K562 (cell line): ENCODE measurements around the gene ASPHD1. TPM values are rescaled to one million over a fixed set of nuclear protein-coding genes. Genes with fewer than 3 reads are reported as not detected.

Experiments
- ATAC-seq: fragments of 200-7000 bp; cut with Tn5 transposase; 3 replicates; pipeline ENCODE4 v1.9.1; 2020; ENCODE audit warnings: moderate library complexity
- BruUV-seq: library from RNA; stranded (reverse); fragments of 400-500 nt; replicated peaks from 2 replicates; lab custom pipeline; 2021; lab: Mats Ljungman, UMichigan
- CTCF ChIA-PET: fragments of 300-600 bp; formaldehyde crosslinking; extraction: SDS; loops from one replicate; lab custom pipeline; 2021; ENCODE audit warnings: low intra/inter-chr PET ratio; lab: Yijun Ruan, JAX
- POLR2A ChIA-PET: fragments of 300-600, 350-650 bp; sonication (Branson Sonifier 250); formaldehyde crosslinking; extraction: SDS; loops from one replicate; lab custom pipeline; 2021; ENCODE audit warnings: antibody characterized with exemption, inconsistent platforms; lab: Yijun Ruan, JAX
- DNase-seq, 4 experiments: peaks; one replicate each; pipeline versions ENCODE4 v3.0.0 to v3.0.0-alpha.2; 2011 to 2018; ENCODE audit warnings: low spot score in 3 of 4, mixed read lengths in 3 of 4; ENCODE audit errors: extremely low read depth in 1 of 4
- FAIRE-seq: peaks from 2 replicates; lab custom pipeline; 2011; peaks lifted over from hg19 to GRCh38; lab: Jason Lieb, UNC
- H2AFZ ChIP-seq: 2 replicates; pipeline ENCODE4 v1.6.0; 2011; ENCODE audit warnings: low read depth, low read length, control low read depth, inconsistent platforms
- H3K27ac ChIP-seq: fragments of 200-600 bp; 3 replicates; pipeline ENCODE4 v1.8.0; 2011; ENCODE audit warnings: low read depth, mild to moderate bottlenecking, control low read depth, inconsistent platforms, low read length, moderate library complexity, mixed read lengths; ENCODE audit errors: extremely low read depth
- H3K27me3 ChIP-seq, 2 experiments: fragments of 300-600 bp in 1 of 2; 2 replicates in 1 of 2; 3 replicates in 1 of 2; pipeline versions ENCODE4 v1.6.0 to v1.8.0; 2011; ENCODE audit warnings: inconsistent platforms in 2 of 2, low read length in 2 of 2, mild to moderate bottlenecking in 1 of 2, mixed read lengths in 1 of 2, moderate library complexity in 1 of 2; ENCODE audit not compliant: control insufficient read depth in 2 of 2, insufficient read depth in 2 of 2
- H3K36me3 ChIP-seq: fragments of 300-600 bp; 3 replicates; pipeline ENCODE4 v1.8.0; 2011; ENCODE audit warnings: mild to moderate bottlenecking, low read length, inconsistent platforms; ENCODE audit not compliant: control insufficient read depth, insufficient read depth
- H3K4me1 ChIP-seq, 2 experiments: fragments of 200-600 bp in 1 of 2; replicated peaks in 1 of 2; 2 replicates in 1 of 2; 3 replicates in 1 of 2; pipeline versions ENCODE4 v1.5.1 to v1.8.0; 2011; ENCODE audit warnings: inconsistent platforms in 2 of 2, low read length in 2 of 2, mild to moderate bottlenecking in 1 of 2, mixed read lengths in 1 of 2, moderate library complexity in 1 of 2; ENCODE audit not compliant: control insufficient read depth in 2 of 2, insufficient read depth in 2 of 2
- H3K4me2 ChIP-seq: 2 replicates; pipeline ENCODE4 v1.6.1; 2011; ENCODE audit warnings: low read length, control low read depth, inconsistent platforms, mixed read lengths; ENCODE audit not compliant: insufficient read depth
- H3K4me3 ChIP-seq: fragments of 200-600 bp; sonication (generic), shearing (Covaris generic); 2 replicates; pipeline ENCODE4 v1.5.1; 2016; ENCODE audit warnings: control low read depth, inconsistent platforms
- H3K79me2 ChIP-seq: fragments of 200-600 bp; 3 replicates; pipeline ENCODE4 v1.8.0; 2011; ENCODE audit warnings: low read length, inconsistent platforms; ENCODE audit not compliant: control insufficient read depth, insufficient read depth
- H3K9ac ChIP-seq, 2 experiments: 2 replicates each; pipeline versions ENCODE4 v1.6.0 to v1.6.1; 2011; ENCODE audit warnings: low read depth in 2 of 2, low read length in 2 of 2, control low read depth in 1 of 2, inconsistent platforms in 1 of 2, mild to moderate bottlenecking in 1 of 2, mixed read lengths in 1 of 2; ENCODE audit not compliant: insufficient read depth in 1 of 2
- H3K9me1 ChIP-seq: one replicate; pipeline ENCODE4 v1.6.0; 2011; ENCODE audit warnings: inconsistent platforms, mild to moderate bottlenecking, low read length, moderate library complexity; ENCODE audit not compliant: control insufficient read depth, insufficient read depth
- H3K9me3 ChIP-seq: replicated peaks from 2 replicates; pipeline ENCODE4 v1.5.1; 2011; ENCODE audit warnings: low read depth, low read length, inconsistent platforms; ENCODE audit not compliant: control insufficient read depth, insufficient read depth
- H4K20me1 ChIP-seq: replicated peaks from 2 replicates; pipeline ENCODE4 v1.6.1; 2011; ENCODE audit warnings: low read length, inconsistent platforms, mixed read lengths; ENCODE audit not compliant: control insufficient read depth, insufficient read depth
- ETV6 ChIP-seq, 3 experiments: fragments of 150-350 bp in 1 of 3; sonication (generic) in 1 of 3; formaldehyde crosslinking in 1 of 3; IDR thresholded peaks; 2 replicates each; pipeline versions ENCODE4 v1.6.1 to v1.8.0; 2014 to 2022; ENCODE audit warnings: borderline replicate concordance in 2 of 3, low read depth in 2 of 3, antibody characterized with exemption in 1 of 3, low read length in 1 of 3, mild to moderate bottlenecking in 1 of 3, missing genetic modification reagents in 1 of 3
- HIVEP1 ChIP-seq: fragments of 250-450 bp; sonication (Bioruptor Pico); IDR thresholded peaks from 2 replicates; pipeline ENCODE4 v1.4.0; 2020; ENCODE audit warnings: mild to moderate bottlenecking
- NR3C1 ChIP-seq: sonication (generic); formaldehyde crosslinking; IDR thresholded peaks from 2 replicates; pipeline ENCODE4 v1.8.1; 2022; ENCODE audit warnings: missing genetic modification reagents
- PREB ChIP-seq: sonication (generic); formaldehyde crosslinking; IDR thresholded peaks from 2 replicates; pipeline ENCODE4 v1.8.1; 2023; ENCODE audit warnings: mild to moderate bottlenecking, missing genetic modification reagents
- SREBF1 ChIP-seq: fragments of 150-350 bp; IDR thresholded peaks from 2 replicates; pipeline ENCODE4 v1.6.1; 2014; ENCODE audit warnings: antibody characterized with exemption, low read depth, low read length, borderline replicate concordance
- WGBS: fragments of 100-300 bp; shearing (Covaris generic); methylation state at CpG from one replicate; pipeline ENCODE4 v1.1.6; 2016; ENCODE audit warnings: low coverage, mixed read lengths; ENCODE audit not compliant: insufficient coverage; ENCODE audit errors: missing lambda C conversion rate; 5-methylcytosine and 5-hydroxymethylcytosine counted together
- in situ Hi-C: fragments of 300-500 bp; cut with MboI; formaldehyde crosslinking; loops from 4 replicates; pipeline ENCODE4 v1.15.0; 2018; ENCODE audit warnings: inconsistent platforms, mixed read lengths
- intact Hi-C: fragments of 100-400 bp; cut with micrococcal nuclease; formaldehyde crosslinking; loops from 2 replicates; pipeline ENCODE4 v1.14.2; 2022
- polyA plus RNA-seq, 8 experiments: library from polyadenylated mRNA; depleted of rRNA in 4 of 8; stranded (reverse) in 5 of 8; unstranded in 3 of 8; fragments of >200 nt; fragmentation: Nextera tagmentation in 2 of 8; fragmentation: Illumina TruSeq in 1 of 8; extraction: Ambion mirVana in 2 of 8; extraction: Trizol in 1 of 8; gene quantifications; 2 replicates each; pipeline versions ENCODE4 v1.2.1 to v1.2.3, GENCODE V29; 2011 to 2014; ENCODE audit warnings: inconsistent platforms in 1 of 8, missing spikeins in 1 of 8
- total RNA-seq, 7 experiments: library from RNA; depleted of rRNA in 6 of 7; stranded (reverse); fragments of >200 nt in 6 of 7; fragmentation: Illumina TruSeq in 2 of 7; extraction: Trizol in 2 of 7; gene quantifications; 2 replicates each; pipeline versions ENCODE4 v1.2.1 to v1.2.3, GENCODE V29; 2011 to 2021; ENCODE audit warnings: low replicate concordance in 1 of 7
- TF ChIP-seq, protein P1 (sequence below), 2 experiments: fragments of 450-650 bp in 1 of 2; sonication (generic) in 1 of 2; formaldehyde crosslinking in 1 of 2; IDR thresholded peaks; 2 replicates each; pipeline versions ENCODE4 v1.7.1 to v1.9.0; 2016 to 2022; ENCODE audit warnings: inconsistent platforms in 1 of 2, mild to moderate bottlenecking in 1 of 2, missing genetic modification reagents in 1 of 2

The ASPHD1 gene
- total and polyA plus RNA-seq, 9 of the 15 experiments (the other 6 are each of a cell fraction or from before 2014, with no cell fraction given), result 0.03 to 0.70 (median 0.24) TPM; not detected in 5

GRCh38 chr16:29925781-29926710, 25.8 kb downstream of the ASPHD1 start, which contains the start of gene KCTD13 (continued):
- TF ChIP-seq PREB (no peak), NR3C1 (0 out of 2 replicates have a peak, but pooled peaks have one; percentile 8), SREBF1 (no peak)

GRCh38 chr16:29926711-29927052, 26.4 kb downstream of the ASPHD1 start:
- Histone ChIP-seq H3K4me3 (peak overlapping the region; percentile 91), H4K20me1 (no peaks in the 10 kb centered on the region), H3K27ac (peak overlapping the region; percentile 93), H3K4me2 (peak overlapping the region; percentile 86), H3K27me3 (no peaks in the 10 kb centered on the region), H3K79me2 (peaks cover 27% of the 10 kb centered on the region), H3K4me1 (peaks cover 13 to 29% of the 10 kb centered on the region in 2 experiments; a peak in 4 of 5 replicates), H3K9me1 (no peaks in the 10 kb centered on the region), H2AFZ (peak overlapping the region; percentile 100), H3K9me3 (no peaks in the 10 kb centered on the region), H3K36me3 (peaks cover 15% of the 10 kb centered on the region; the same call in 2 of the 3 replicates), H3K9ac (peak overlapping the region; percentile 91 to 94)
- in situ Hi-C loops, result no loop called here
- POLR2A ChIA-PET, result interaction anchor here (0.6 to 3.0 kb wide), 10 partner anchors 10 to 1160 kb away, joined by 3 to 17 read pairs (median 4); partner anchors contain the start of gene TMEM219
- no TSS peak for BruUV-seq
- CTCF ChIA-PET, result no interaction called here
- WGBS, result 15% methylated on average over 11 of the region's 12 CpGs
- peak in 3 of 4 experiments; percentile 24 to 37 (median 31) for DNase-seq
- peak; percentile 78 for FAIRE-seq
- intact Hi-C loops, result loop anchor here (1.0 to 5.0 kb wide), 3 partner anchors 17 to 71 kb away; partner anchors contain the start of genes HIRIP3, INO80E and TMEM219
- peak; percentile 40 for ATAC-seq
- TF ChIP-seq, protein P1, sequence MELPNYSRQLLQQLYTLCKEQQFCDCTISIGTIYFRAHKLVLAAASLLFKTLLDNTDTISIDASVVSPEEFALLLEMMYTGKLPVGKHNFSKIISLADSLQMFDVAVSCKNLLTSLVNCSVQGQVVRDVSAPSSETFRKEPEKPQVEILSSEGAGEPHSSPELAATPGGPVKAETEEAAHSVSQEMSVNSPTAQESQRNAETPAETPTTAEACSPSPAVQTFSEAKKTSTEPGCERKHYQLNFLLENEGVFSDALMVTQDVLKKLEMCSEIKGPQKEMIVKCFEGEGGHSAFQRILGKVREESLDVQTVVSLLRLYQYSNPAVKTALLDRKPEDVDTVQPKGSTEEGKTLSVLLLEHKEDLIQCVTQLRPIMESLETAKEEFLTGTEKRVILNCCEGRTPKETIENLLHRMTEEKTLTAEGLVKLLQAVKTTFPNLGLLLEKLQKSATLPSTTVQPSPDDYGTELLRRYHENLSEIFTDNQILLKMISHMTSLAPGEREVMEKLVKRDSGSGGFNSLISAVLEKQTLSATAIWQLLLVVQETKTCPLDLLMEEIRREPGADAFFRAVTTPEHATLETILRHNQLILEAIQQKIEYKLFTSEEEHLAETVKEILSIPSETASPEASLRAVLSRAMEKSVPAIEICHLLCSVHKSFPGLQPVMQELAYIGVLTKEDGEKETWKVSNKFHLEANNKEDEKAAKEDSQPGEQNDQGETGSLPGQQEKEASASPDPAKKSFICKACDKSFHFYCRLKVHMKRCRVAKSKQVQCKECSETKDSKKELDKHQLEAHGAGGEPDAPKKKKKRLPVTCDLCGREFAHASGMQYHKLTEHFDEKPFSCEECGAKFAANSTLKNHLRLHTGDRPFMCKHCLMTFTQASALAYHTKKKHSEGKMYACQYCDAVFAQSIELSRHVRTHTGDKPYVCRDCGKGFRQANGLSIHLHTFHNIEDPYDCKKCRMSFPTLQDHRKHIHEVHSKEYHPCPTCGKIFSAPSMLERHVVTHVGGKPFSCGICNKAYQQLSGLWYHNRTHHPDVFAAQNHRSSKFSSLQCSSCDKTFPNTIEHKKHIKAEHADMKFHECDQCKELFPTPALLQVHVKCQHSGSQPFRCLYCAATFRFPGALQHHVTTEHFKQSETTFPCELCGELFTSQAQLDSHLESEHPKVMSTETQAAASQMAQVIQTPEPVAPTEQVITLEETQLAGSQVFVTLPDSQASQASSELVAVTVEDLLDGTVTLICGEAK (IDR thresholded peaks at IDR 0.05), result peak; percentile 50; the same call in 1 of the 2 replicates
- TF ChIP-seq, protein P1 (CRISPR knock-in tag; IDR thresholded peaks at IDR 0.05), result no peak
- no peak for TF ChIP-seq ETV6 (IDR thresholded peaks at IDR 0.05; ENCODE audit: borderline replicate concordance in 1 of 2, low read depth in 2 of 2, low read length in 1 of 2)
- TF ChIP-seq ETV6 (CRISPR knock-in tag; IDR thresholded peaks at IDR 0.05; ENCODE audit: borderline replicate concordance), result no peak
- no peak for TF ChIP-seq HIVEP1 (CRISPR knock-in tag)
